GM12891 (cell line): ENCODE results near the gene PUDP.
"Not testable (repeated sequence)": the region's sequence is repeated elsewhere in the genome, so short reads cannot be mapped to it uniquely, and the experiment has no call there.

Experiments used
- DNase-seq: peaks from one replicate; pipeline ENCODE4 v3.0.0; 2011; ENCODE audit warnings: low spot score; ENCODE audit not compliant: insufficient read length
- FAIRE-seq: peaks from 2 replicates; lab custom pipeline; 2011; peaks lifted over from hg19 to GRCh38; lab: Jason Lieb, UNC
- PAX5 ChIP-seq: IDR thresholded peaks from 2 replicates; pipeline ENCODE4 v1.6.1; 2011; ENCODE audit warnings: low read length, moderate library complexity, mild to moderate bottlenecking; ENCODE audit not compliant: insufficient read depth, severe bottlenecking
- POLR2A ChIP-seq: IDR thresholded peaks from 2 replicates; pipeline ENCODE4 v1.6.1; 2011; ENCODE audit warnings: low read depth, low read length, control low read depth
- POLR2AphosphoS5 ChIP-seq: IDR thresholded peaks from 2 replicates; pipeline ENCODE4 v1.6.1; 2011; ENCODE audit warnings: low read depth, low read length, control low read depth
- POU2F2 ChIP-seq: IDR thresholded peaks from 2 replicates; pipeline ENCODE4 v1.6.1; 2011; ENCODE audit warnings: low read depth, mild to moderate bottlenecking, control low read depth, low read length, moderate library complexity
- SPI1 ChIP-seq: IDR thresholded peaks from 2 replicates; pipeline ENCODE4 v1.6.1; 2011; ENCODE audit warnings: low read depth, low read length, control low read depth
- TAF1 ChIP-seq: IDR thresholded peaks from 2 replicates; pipeline ENCODE4 v1.6.1; 2011; ENCODE audit warnings: low read depth, low read length, control low read depth

Gene PUDP

DNA sequence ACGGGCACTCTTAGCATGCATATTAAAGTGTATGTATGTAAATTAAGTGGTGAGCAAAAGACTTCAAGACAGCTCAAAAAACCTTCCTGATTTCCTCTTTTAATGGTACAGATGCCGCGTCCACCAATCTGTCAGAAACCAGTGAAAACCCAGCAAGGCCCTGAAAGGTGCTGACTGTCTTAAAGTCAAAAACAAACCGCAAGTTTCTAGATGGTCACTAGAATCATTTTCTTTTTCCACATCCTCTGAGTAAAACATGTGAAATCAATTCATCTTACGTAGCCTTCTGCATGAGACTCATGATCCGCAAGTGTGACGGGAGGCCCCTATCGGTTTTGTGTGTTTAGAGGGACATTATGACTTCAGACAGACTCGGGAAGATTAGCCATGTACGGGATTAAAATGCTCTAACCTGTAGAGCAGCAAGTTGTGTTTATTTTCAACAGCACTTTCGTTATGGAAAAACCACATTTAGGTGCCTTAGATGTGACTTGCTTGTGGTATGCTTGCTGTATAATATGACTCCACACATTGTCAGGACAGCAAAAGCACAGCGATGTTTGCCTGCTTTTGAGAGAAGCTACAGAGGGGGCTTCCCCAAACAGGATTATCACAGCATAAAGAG, 88.6 kb downstream of the PUDP start:
- FAIRE-seq (peak; percentile 81), DNase-seq (peak; percentile 22)
- no peak for TF ChIP-seq TAF1
- TF ChIP-seq SPI1, result peak; percentile 63
- TF ChIP-seq POU2F2, result no peak
- no peak for TF ChIP-seq POLR2A
- peak; percentile 35 for TF ChIP-seq PAX5

DNA sequence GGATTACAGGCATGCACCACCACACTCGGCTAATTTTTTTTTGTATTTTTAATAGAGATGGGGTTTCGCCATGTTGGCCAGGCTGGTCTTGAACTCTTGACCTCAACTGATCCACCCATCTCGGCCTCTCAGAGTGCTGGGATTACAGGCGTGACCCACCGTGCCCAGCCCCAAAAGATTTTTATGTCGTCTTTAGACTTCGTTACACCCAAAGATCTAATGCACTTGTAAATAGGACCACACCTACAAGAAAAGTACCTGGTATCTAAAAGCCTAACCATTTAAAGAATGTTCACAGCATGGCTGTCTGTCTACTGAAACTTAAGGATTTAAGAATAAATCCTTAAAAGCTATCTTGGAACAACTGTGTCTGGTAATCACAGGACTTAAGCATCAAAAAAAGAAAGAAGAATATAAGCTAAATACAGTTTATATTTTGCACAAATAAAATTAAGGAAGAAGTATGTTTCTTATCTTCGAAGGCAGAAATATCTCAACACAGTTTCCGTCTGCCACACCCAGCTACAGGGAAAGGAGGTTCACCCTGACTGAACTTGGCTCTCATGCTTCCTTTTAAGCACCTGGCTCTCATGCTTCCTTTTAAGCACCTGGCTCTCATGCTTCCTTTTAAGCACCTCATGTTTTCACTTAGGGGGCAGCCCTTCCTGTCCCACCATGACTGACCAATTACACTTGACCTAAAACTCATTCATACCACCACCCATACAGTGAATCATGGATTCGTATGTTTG, 92.4 kb downstream of the PUDP start:
- TF ChIP-seq PAX5 (no peak), POU2F2 (no peak), SPI1 (no peak), POLR2A (no peak), POLR2AphosphoS5 (no peak), TAF1 (no peak)
- DNase-seq (no peak), FAIRE-seq (peak; percentile 89)

DNA sequence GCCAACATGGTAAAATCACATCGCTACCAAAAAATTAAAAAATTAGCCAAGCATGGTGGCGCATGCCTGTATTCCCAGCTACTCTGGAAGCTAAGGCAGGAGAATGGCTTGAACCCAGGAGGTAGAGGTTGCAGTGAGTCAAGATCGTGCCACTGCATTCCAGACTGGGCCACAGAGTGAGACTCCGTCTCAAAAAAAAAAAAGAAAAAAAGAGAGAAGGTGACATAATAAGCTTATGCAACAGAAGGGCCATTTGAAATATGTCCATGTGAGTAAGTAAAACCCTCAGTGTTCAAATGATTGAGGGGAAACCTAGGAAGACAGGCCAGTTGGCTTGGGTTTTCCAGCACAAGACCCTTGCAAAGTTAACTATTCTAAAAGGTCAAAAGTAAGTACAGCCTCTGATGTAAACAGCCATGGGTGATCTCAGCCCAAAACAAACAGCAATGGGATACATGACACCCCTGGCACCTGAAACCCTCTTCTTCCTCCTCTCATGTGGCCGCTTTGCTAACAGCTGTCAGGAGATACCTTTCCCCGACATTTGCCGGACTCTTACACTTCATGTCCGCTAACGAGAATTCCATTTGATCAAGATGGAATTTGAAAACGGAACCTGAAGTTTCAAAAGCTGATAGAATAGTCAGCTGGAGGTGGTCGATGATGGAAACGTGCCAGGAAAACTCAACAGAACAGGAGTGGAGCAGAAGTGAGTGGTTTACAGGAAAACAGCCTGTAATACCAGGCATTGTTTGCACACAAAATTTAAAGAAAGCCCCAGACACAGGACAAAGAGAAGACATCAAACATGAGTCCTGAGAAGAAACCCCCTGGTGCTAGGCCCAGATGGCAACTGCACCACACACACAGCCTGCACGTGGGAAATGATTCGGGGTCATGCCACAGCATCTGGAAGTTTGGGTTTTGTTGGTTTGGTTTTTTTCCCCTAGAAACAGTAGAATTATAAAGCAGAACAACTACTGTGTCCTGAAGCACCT, 93.4 kb downstream of the PUDP start:
- FAIRE-seq, result peak; percentile 58
- TF ChIP-seq TAF1, result no peak
- TF ChIP-seq POLR2AphosphoS5, result no peak
- TF ChIP-seq POLR2A, result no peak
- TF ChIP-seq PAX5, result no peak
- TF ChIP-seq POU2F2, result no peak
- TF ChIP-seq SPI1, result no peak
- no peak for DNase-seq

DNA sequence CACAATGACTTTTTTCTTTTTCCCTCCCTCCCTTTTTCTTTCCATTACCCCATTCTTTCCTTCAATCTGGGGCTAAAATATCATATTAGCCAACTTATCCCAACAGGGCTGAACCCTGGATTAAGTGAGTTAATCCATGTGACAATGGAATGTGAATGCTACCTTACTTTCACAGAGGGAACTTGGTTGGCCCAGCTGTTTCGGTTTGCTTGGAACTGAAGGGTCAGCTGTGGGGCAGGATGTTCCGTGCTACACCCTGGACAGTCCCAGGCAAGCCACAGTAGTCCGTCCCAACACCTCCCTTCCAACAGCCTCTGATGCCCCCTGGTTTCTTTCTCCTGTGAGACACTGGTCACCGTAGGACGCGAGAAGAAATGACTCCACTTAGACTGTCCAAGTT, 95.4 kb downstream of the PUDP start:
- FAIRE-seq, result no peak
- TF ChIP-seq POLR2AphosphoS5, result no peak
- TF ChIP-seq POLR2A, result no peak
- no peak for TF ChIP-seq PAX5
- TF ChIP-seq TAF1, result no peak
- TF ChIP-seq POU2F2, result no peak
- TF ChIP-seq SPI1, result no peak
- no peak for DNase-seq

DNA sequence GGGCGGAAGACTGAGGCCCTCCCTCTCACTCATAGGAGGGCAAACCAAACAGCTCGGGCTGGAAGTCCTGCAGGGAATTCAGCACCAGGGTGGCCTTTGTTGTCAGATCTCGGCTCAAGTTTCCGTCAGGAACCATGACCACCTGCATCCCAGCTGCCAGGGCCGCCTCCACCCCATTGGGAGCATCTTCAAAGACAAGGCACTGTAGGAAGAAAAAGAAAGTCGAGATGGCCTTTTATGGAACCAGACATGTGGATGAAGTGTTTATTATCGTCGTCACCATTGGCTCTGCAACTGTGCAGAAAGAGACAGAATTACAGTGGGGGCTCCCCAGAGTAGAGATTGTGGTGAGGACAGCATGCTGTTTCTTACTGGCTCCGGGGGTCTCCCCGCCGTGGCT, 97.7 kb downstream of the PUDP start:
- no peak for FAIRE-seq
- DNase-seq, result no peak
- TF ChIP-seq POU2F2 (no peak), TAF1 (no peak), POLR2AphosphoS5 (no peak), PAX5 (no peak), SPI1 (no peak), POLR2A (no peak)

DNA sequence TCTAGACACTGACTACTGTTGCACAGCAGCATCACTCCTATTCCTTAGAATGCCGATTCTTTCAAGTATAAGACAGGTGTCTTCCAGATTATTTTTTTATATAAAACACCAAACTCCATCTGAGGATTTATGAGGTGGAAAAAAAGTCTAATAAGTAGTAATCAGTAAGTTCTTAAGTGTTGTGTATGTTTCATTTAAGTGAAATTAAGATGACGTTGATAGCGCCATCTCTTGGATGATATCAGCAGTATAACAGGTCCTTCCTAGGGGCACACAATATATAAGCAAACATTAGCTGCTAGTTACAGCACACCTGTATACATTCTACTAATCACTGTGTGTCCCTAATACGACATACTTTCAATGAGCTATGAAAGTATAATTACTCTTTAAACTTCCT, 100.0 kb downstream of the PUDP start:
- TF ChIP-seq PAX5 (no peak), POLR2AphosphoS5 (no peak), SPI1 (no peak), TAF1 (no peak), POLR2A (no peak), POU2F2 (no peak)
- DNase-seq, result no peak
- FAIRE-seq, result no peak

DNA sequence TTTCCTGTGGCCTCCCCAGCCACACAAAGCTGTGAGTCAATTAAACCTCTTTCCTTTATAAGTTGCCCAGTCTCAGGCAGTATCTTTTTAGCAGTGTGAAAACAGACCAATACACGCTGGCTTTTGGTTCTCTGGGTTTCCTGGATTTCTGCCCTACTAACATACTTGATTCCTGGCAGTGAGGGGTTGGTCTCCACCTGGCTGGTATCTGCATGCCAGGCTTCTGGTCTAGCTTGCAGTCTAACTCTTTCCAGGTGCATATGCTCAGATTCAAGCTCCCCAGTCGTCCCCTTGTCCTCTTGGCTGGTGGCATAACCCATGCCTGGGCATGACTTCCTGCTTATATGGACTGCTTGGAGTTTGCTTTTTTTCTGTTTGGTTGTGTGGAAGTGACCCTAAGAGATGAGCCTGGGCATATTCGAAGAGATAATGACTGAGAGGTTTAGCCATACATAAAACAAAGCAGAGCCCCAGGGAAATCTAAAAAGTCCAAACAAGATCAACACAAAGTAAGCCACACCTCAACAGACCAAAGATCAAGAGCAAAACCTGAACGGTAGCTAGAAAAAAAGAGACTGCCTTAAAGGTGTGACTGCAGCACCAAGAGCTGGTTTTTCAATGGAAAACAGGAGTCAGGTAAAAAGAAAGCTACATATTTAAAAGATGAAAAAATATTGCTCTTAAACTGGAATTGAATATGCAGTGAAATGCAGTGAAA, 102.6 kb downstream of the PUDP start:
- no peak for TF ChIP-seq PAX5
- no peak for TF ChIP-seq POLR2AphosphoS5
- no peak for TF ChIP-seq POLR2A
- no peak for TF ChIP-seq TAF1
- no peak for TF ChIP-seq SPI1
- no peak for TF ChIP-seq POU2F2
- DNase-seq (no peak), FAIRE-seq (no peak)

DNA sequence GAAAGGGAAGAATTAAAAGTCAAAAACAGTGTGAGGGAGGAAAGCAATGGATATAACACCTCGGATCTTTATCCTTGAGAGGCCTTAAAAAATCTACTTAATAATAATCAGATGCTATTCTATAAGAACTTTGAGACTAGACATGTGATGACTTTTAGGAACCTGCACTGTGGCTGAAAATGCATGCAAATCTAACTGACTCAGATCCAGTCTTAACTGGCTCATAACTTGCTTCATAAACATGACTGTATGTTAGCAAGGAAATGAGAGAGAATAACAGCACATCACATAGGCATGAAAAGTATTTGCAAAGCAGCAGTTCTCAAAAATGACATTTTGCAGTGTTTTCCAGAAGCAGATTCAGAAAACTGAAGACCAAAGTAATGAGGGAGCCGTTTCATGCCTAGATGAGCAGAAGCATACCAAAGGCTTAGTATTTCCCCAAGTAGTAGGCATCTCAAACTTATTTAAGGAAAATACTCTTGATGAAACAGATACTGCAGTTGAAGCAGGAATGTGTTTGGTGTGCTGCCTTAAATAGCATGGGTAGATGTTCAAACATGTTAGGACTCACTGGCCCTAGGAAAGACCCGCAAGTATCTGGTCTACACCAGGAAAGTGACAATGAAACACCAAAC, 104.0 kb downstream of the PUDP start:
- FAIRE-seq, DNase-seq: not testable (repeated sequence)

DNA sequence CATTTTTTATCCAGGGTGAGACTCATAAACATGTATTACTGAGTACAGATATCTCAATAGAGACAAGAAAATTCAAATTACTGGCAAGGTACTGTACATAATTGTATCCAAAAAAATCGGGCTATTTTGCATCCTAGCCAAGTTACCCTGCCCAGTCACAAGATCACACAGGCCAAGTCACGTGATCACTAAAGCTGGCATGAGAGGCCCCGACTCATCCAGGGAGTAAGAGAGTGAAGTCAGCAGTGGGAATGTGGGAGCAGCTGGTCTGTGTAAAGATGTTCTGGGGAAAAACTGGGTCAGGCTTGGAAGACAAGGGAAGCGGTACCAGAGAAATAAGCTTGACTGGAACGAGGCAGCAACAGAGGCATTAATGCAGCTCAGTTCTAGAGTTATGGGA, 119.7 kb downstream of the PUDP start:
- no peak for FAIRE-seq
- no peak for TF ChIP-seq TAF1
- TF ChIP-seq POLR2AphosphoS5, result no peak
- TF ChIP-seq POLR2A, result no peak
- no peak for TF ChIP-seq PAX5
- TF ChIP-seq POU2F2, result no peak
- no peak for TF ChIP-seq SPI1

More for the DNA sequence above, 119.7 kb downstream of the PUDP start:
- no peak for DNase-seq
